C4-2B (cell line): ENCODE data around the gene THOP1.

Source experiments
- H3K27ac ChIP-seq: fragments of 450-650 bp; 2 replicates; pipeline ENCODE4 v1.5.1; 2017
- CTCF ChIP-seq: fragments of 450-650 bp; conservative IDR thresholded peaks from 2 replicates; pipeline ENCODE4 v1.5.1; 2017; ENCODE audit warnings: mild to moderate bottlenecking
- ZFX ChIP-seq: fragments of 450-650 bp; IDR thresholded peaks from 2 replicates; pipeline ENCODE4 v1.6.1; 2017

Gene THOP1

GRCh38 chr19:2771786-2772674 is 13.3 kb upstream of the THOP1 start:
- TF ChIP-seq CTCF: no peak
- TF ChIP-seq ZFX: no peak
- H3K27ac ChIP-seq: no peak overlapping the region

GRCh38 chr19:2774083-2774679 is 11.1 kb upstream of the THOP1 start:
- TF ChIP-seq CTCF (no peak), ZFX (no peak)
- H3K27ac ChIP-seq: no peak overlapping the region

- TF ChIP-seq CTCF (no peak), ZFX (no peak)
- no peak overlapping the region for H3K27ac ChIP-seq
These were observed 10.2 kb upstream of the THOP1 start for GRCh38 chr19:2774953-2775555.

- no peak overlapping the region for H3K27ac ChIP-seq
- TF ChIP-seq CTCF (no peak), ZFX (no peak)
These were observed 9.5 kb upstream of the THOP1 start for GRCh38 chr19:2775556-2776430.

- TF ChIP-seq CTCF (no peak), ZFX (no peak)
- H3K27ac ChIP-seq: no peak overlapping the region
These were observed 7.2 kb upstream of the THOP1 start for GRCh38 chr19:2777952-2778683.

- TF ChIP-seq ZFX (no peak), CTCF (no peak)
- H3K27ac ChIP-seq: no peak overlapping the region
These were observed 6.1 kb upstream of the THOP1 start for GRCh38 chr19:2779121-2779740.
